Limb (tissue), 2 donors: Measurements from ENCODE around the gene CACNA1D.
"Not testable (repeated sequence)": the region's sequence is repeated elsewhere in the genome, so short reads cannot be mapped to it uniquely, and the experiment has no call there.

Experiments used
- DNase-seq, 2 donors: peaks; one replicate each; pipeline ENCODE4 v3.0.0-alpha.2; 2016; ENCODE audit errors: extremely low spot score in 2 of 2

The CACNA1D gene

GRCh38 chr3:53493963-53494791, at the start of gene CACNA1D:
TSS of gene CACNA1D (plus strand) at chr3:53494611. CDS start at chr3:53495167, 556 bp downstream.
- peak in 1 of 2 donors; percentile 71 for DNase-seq

GRCh38 chr3:53457068-53457467, 37.3 kb upstream of the CACNA1D start:
- no peak for DNase-seq

GRCh38 chr3:53460326-53460725, 34.1 kb upstream of the CACNA1D start:
- no peak for DNase-seq

- DNase-seq = no peak
Observed at GRCh38 chr3:53464424-53464823, 30.0 kb upstream of the CACNA1D start.

- DNase-seq = not testable (repeated sequence)
Observed at GRCh38 chr3:53469758-53470157, 24.7 kb upstream of the CACNA1D start.

GRCh38 chr3:53473422-53473821, 21.0 kb upstream of the CACNA1D start:
- no peak for DNase-seq

- not testable (repeated sequence) for DNase-seq
Observed at GRCh38 chr3:53476372-53476771, 18.0 kb upstream of the CACNA1D start.

GRCh38 chr3:53477689-53478088, 16.7 kb upstream of the CACNA1D start:
- not testable (repeated sequence) for DNase-seq

GRCh38 chr3:53478166-53478830, 16.1 kb upstream of the CACNA1D start:
- DNase-seq = no peak

- no peak for DNase-seq
Observed at GRCh38 chr3:53478921-53479664, 15.3 kb upstream of the CACNA1D start.

- no peak for DNase-seq
Observed at GRCh38 chr3:53482227-53482626, 12.2 kb upstream of the CACNA1D start.

GRCh38 chr3:53483821-53484220, 10.6 kb upstream of the CACNA1D start:
- no peak for DNase-seq

GRCh38 chr3:53484984-53485383, 9.4 kb upstream of the CACNA1D start:
- no peak for DNase-seq

GRCh38 chr3:53485675-53486403, 8.6 kb upstream of the CACNA1D start:
- DNase-seq = no peak

GRCh38 chr3:53486961-53487654, 7.3 kb upstream of the CACNA1D start:
- no peak for DNase-seq

- no peak for DNase-seq
Observed at GRCh38 chr3:53489386-53489785, 5.0 kb upstream of the CACNA1D start.

GRCh38 chr3:53489787-53490458, 4.5 kb upstream of the CACNA1D start:
- DNase-seq = no peak

- DNase-seq = no peak
Observed at GRCh38 chr3:53490459-53490968, 3.9 kb upstream of the CACNA1D start.

GRCh38 chr3:53491276-53491675, 3.1 kb upstream of the CACNA1D start:
- DNase-seq = no peak

- DNase-seq = no peak
Observed at GRCh38 chr3:53493595-53493962, 832 bp upstream of the CACNA1D start.
